HG03103 (cell line): Measurements from ENCODE around the gene SECTM1.

Source experiments
- ATAC-seq: cut with Tn5 transposase; IDR thresholded peaks from one replicate; pipeline ENCODE4 v1.9.1; 2021; ENCODE audit warnings: low read depth; ENCODE audit not compliant: unreplicated experiment

The SECTM1 gene

DNA sequence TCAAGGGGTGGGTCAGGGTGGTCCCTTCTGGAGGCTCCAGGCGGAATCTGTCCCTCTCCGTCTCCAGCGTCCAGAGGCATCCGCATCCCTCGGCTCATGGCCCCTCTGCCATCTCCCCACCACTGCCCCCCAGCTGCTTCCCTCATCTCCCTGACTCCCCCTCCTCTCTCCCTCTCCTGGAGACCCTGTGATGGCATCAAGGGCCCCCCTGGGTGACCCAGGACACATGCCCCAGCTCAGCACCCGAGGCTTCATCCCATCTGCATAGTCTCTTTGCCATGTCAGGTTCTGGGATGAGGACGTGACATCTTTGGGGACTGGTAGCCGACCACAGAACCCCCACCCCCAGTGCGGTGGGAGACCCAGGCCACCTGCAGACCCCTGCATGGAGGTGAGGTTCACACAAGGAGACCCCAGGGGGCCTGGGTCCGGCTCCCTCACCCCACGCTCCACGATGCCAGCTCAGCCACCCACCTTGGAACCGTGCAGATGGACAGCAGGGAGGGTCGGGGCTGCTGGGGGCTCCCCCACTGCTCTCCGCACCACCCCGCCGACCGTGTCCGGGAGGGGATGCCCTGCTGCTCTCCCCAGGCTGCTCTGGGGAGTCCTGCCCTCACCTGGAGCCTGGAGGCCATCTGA lies 3.8 kb downstream of the SECTM1 start:
- ATAC-seq = no peak

DNA sequence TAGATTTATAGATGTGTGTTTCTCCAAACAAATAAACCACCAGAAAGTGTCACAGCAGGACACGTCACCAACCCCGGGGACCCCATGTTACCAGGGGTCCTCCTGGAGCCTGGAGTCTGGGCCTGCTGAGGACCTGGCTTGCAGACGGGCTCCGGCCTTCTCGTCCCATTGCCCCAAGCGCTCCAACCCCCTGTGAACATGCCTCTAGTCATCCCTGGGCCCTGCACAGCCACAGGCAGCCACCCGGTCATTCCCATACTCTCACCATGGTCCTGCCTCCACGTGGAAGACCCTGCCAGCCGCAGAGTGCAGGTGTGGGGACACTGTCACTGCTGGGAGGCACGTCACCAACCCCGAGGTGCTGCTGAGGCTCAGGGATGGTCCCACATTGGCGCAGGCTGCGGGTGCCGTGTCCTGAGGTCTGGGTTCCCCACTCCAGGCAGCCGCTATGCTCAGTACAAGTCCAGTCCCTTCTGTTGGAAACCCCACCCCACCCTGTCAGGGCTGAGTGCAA lies 4.5 kb downstream of the SECTM1 start:
- ATAC-seq = no peak

DNA sequence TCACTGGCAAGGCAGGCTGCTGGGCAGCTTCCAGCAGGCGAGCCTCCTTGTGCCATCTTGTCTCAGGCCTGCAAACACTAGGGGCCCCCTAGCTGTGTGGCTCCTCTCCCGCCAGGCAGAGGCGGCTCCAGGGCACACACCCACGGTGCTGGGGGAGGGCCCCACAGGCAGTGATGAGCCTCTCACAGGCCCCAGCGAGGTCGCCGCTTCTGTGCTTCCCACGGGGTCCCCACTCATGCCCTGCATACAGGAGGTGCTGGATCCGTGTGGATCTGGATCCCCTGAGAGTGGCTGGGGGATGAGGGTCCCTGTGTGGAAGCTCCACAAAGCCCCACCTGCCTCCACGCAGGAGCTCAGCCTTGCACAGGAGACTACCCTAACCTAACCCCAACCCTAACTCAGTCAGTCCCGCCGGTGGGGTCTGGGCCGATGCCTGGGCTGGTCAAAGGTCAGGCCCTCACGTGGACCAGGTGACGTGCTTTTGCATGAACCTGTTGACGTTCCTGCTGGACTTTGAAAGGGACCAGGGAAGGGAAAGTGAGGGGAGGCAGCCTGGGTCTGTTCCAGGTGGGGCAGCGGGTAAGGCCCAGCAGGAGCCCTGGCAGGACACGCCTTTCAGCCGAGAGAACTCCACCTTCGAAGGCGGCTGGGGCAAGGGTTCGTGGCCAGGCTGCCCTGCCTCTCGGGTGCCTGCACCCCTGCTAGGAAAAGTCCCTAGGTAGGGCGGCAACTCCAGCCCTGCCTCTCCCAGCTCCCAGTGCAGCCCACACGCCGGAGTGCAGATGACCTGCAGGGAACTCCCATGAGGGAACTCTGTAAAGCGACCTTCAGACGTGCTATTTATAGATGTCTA lies 5.2 kb downstream of the SECTM1 start:
- ATAC-seq = no peak

DNA sequence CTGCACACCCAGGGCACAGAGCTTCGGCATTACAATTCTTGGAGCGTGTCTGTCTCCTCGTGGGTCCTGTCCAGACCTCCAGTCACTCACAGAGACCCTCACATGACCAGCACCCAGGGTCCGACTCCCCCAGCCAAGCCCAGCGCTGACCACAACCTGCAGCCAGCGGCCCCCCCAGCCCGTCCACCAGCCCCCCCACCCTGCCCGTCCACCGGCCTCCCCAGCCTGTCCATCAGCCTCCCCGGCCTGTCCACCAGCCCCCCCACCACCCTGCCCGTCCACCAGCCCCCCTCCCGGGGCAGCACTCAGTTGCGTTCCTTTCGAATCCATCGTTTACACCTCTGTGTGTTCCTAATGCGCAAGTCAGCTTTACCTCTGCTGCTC lies 5.8 kb downstream of the SECTM1 start:
- ATAC-seq = no peak

DNA sequence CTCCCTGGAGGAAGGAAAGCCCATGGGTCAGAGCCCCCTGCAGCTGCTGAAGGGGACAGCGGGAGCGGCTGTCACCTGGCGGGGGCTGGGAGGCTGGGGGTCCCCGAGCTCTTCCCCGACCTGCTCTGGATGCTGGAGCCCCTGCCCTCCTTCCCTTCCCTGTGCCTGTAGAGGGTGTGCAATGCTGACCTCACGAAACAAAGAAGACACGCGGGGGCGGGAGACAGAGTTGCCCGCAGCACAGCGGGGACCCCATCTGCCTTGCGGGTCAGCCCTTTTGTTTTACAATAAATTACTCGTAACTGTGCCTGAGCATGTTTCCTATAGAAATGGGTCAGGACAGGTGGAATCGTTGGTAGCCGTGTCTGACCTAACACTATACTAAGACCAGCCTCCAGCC lies 6.3 kb downstream of the SECTM1 start:
- no peak for ATAC-seq

DNA sequence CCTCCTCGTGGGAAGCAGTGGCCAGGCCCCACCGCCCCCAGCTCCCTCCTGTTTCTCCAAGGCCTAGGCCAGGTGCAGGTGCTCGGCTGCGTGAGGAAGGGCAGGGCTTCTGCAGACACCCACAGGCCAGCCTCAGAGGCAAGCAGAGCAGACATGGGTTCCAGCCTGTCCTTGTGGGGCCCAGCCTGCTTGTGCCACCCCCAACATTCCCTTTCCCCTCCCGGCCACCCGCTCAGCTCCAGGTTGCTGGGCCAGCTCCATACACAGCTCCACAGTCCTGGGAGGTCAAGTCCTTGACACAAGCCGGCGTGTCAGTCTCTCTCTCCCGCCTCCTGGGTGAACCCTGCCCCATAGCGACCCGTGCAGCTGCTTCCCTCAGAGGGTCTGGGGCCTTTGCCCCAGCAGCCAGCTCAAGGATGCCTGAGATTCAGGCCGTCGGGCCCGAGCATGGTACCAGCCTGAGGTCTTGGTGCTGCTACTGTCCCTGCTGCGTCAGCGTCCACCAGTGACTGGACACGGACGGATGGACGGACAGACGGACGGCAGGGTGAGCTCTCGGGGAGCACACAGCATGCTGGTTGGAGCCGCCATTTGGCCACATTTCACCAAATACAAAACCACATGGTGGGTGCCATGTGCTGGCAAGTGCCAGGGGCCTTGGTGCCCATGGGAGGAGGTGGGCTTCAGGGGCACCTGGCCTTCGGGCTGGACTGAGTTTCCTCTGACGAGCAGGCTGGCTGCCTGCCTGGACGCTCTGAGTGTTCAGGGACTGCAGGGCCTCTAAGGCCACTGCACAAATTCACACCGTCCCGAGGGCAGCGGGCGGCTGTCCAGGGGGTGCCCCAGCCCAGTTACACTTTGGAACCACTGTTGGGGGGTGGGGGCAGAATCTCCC lies 8.0 kb downstream of the SECTM1 start:
- no peak for ATAC-seq

DNA sequence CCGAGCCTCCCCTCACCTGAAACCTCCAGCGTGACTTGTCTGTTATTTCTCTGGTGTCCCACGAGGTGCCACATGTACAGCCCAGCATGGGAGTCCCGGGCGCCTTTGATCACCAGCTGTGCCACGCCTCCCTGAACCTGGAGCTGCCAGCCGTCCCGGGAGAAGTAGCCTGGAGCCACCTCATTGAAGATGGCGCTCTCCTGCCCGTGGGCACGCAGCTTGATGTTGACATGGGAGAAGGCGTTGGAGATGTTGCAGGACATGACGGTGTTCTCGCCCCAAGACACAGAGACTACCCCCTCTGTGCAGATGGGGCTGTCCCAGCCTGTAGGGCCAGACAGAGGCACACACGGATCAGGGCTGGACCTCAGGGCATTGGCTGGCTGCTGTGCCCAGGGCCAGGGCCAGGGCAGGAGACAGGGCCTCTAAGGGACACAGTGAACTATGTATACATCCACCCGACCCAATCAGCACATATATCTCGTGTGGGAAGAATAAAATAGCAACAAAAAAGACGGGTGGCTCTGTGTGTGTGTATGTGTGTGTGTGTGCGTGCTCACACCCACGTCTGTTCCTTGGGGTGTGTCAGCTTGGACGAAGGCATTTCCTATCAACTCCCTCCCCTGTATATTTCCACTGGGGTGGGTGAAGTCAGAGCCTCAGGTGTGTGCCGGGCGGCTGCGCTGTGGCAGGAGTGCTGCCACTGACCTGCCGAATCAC lies 8.8 kb downstream of the SECTM1 start:
- no peak for ATAC-seq

DNA sequence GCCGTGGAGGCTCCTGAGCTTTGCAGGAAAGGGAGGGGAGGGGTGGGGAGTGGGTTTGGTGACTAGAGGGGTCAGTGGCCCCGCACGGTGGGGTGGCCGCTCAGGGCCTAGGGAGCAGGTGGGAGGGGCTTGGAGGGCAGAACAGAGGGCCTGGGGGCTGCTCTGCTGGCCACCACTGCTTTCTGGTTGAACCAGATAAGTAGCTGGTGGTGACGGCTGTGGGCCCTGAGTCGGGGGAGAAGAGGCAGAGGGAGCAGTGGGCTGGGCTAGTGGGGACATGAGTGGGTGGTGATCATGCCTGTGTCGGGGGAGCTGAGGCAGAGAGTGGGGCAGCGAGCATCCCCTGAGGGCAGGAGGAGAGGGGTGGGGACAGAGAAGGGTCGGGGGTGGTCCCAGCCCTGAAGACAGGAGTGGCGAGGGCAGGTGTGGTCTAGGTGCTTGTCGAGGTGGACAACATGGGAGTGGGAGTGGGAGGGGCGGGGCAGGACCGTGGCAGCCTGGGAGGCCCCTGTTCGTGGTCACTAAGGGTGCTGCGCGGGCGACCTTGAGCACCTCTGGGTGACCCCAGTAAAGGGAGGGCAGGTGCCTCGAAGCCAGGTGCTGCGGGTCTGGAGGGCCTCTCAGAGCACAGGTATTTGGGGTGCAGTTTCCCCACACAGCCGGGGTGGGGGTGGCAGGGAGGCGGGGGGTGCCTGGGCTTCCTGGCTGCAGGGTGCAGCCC lies 9.9 kb downstream of the SECTM1 start:
- ATAC-seq = no peak

DNA sequence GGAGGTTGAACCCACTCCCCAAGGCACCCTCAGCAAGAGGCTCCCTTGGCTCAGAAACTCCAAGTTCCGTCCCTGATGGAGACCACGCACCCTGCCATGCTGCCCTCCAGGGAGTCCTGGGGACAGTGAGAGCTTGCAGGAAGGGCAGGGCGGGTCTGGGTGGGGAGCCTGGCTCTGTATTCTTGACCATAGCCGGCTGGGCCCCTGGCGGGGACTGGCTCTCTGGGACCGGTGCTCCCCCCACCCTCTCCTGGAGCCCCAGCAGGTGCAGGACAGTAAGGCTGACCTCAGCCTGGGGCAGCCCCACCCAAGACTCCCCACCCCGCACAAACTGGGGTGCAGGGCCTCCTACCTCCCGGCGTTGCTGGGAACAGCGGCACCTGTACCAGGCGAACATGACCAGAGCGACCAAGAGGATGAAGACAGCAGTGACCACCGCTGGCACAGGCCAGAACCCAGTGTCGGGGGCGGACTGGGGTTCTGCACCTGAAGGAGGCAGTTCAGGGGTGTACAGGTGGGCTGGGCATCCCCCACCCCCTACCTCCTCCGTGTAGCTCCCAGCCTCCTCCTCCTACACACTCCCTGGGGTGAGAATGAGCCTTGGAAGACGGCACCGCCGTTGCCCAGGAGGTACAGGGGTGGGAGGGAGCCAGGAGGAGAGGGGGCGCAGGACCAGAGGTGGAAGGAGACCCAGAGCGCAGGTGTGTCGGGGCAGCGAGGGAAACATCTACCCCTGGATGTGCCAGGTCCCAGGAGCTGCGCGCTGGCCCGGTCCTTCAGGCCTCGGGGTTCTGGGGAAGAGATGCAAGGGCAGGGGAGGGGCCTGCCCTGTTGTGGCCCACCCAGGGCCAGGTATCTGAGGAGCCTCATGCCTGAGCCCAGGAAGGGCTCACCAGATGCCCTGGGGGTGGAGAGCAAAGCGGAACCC lies 10.8 kb downstream of the SECTM1 start:
- ATAC-seq = no peak

DNA sequence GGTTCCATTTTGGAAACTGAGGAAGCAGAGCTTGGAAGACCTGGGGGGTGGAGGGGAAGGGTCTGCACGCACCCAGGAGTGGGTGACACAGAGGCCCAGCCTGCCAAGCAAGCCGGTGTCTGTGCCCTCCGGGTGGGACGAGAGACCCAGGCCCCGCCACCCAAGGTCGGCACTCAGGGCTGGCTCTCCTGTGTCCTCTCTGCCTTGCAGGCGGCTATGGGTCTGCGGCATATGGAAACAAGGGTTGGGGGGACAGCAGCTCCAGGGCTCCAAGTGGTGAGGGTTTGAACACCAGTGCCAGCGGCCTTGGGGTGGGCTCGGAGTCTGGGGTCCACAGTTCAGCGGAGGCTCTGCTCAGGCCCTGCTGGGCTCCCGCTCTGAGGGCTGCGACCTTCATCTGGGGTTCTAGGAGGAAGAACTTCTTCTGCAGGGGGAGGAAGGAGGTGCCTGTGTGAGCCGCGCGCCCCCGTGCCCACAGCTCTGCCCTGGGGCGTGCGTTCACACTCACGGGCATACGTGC lies 11.6 kb downstream of the SECTM1 start:
- ATAC-seq = no peak

DNA sequence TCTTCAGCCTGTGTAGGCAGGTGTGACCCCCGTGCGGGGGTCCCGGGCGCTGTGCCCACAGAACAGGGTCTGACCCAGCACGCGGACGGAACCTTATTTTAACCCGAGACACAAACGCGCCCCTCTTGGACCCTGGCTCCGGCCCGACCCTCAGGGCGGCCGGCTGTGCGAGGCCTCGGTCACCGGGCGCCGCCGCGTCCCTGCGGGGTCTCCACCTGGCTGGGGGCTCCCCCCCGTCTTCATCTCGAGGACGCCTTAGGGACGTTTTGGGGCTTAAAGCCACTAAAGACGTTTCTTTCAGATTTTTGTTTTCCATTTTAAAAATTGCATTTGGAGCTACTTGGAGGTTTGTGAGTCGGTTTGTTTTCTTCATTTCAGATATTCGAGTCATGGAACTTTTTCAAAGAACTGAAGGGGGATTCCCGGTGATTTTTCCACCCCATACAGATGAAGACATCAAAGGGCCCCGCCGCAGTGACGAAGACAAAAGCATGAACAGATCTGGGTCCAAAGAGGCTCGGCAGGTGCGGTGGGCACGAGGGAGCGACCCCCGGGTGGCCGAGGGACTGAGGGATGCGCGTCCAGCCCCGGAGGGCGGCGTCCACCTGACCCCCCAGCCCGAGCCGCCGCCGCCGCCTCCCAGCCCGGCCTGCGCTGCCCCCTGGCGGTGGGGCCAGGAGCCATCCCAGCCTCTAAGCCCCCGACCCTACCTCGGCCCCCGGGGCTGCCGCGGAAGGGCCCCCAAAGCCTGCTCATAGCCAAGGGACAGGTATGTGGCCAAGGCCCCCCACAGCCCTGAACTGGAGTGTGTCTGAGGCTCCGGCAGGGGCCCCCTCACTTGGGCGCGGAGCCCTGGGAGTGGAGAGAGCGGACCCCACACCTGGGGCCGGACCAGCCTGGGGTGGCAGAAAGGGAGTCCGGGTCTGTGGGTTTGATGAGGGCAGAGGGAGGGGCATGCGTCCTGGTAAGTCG lies 12.3 kb downstream of the SECTM1 start:
- no peak for ATAC-seq

DNA sequence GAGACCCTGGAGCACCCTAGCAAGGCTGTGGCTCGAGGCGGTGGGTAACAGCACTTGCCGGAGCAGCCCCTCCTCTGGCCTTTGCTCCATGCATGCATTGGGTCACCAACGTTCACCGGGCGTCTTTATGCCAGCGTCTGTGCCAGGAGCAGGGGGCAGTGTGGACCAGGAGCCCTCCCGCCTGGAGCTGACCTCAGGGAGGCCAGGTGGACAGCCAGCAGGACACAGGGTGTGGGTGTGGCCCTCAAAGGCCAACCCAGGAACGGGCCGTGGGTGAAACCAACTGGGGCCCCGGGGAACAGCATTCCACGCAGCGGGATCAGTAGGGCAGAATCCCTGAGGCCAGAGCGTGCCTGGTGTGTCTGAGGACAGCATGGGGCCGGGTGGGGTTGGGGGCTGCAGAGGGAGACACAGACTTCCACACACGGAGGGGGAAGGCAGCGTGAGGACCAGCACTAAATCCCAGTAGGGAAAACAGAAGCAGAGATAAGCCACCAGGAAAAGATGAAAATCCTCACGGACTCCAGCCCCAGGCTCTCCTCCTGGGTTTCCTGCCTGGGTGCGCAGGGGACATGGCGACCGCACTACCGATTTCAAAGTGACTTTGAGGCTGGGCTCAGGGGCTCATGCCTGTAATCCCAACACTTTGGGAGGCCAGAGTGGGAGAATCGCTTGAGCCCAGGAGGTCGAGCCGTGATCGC lies 13.3 kb downstream of the SECTM1 start:
- ATAC-seq = no peak

DNA sequence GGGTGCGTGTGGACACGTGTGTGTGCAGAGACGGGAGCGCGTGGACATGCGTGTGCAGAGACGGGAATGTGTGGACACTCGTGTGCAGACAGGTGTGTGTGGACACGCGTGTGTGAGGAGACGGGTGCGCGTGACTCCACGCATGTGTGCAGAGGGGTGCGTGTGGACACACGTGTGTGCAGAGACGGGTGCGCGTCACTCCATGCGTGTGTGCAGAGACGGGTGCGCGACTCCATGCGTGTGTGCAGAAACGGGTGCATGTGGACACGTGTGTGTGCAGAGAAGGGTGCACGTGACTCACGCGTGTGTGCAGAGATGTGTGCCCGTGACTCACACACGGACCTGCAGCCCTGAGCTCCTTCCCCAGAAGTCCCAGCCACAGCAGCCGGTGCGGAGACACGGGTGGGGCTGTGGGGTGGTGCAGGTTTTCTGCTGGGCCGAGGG lies 13.9 kb downstream of the SECTM1 start:
- ATAC-seq = no peak

DNA sequence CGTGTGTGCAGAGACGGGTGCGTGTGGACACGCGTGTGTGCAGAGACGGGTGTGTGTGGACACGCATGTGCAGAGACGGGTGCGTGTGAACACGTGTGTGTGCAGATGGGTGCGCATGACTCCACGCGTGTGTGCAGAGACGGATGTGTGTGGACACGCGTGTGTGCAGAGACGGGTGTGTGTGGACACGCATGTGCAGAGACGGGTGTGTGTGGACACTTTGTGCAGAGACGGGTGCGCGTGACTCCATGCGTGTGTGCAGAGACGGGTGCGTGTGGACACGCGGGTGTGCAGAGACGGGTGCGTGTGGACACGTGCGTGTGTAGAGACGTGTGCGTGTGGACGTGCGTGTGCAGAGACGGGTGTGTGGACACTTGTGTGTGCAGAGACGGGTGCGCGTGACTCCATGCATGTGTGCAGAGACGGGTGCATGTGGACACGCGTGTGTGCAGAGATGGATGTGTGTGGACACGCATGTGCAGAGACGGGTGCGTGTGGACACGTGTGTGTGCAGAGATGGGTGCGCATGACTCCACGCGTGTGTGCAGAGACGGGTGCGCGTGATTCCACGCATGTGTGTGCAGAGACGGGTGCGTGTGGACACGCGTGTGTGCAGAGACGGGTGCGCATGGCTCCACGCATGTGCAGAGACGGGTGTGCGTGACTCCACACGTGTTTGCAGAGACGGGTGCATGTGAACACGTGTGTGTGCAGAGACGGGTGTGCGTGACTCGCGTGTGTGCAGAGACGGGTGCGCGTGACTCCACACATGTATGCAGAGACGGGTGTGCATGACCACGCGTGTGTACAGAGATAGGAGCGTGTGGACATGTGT lies 14.6 kb downstream of the SECTM1 start:
- ATAC-seq = no peak

DNA sequence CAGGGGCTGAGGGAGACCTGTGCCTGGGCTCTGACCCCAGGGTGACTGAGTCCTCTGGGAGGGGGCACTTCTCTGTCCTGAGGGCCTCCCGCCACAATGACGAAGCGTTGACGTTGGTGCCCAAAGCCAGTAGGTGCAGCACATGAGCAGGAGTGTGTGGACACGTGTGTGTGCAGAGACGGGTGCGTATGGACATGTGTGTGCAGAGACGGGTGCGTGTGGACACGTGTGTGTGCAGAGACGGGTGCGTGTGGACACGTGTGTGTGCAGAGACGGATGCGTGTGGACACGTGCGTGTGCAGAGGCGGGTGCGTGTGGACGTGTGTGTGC lies 15.4 kb downstream of the SECTM1 start:
- ATAC-seq = no peak
